ENCODE results near the gene INSM1. TPM values are rescaled to one million over a fixed set of nuclear protein-coding genes. Genes with fewer than 3 reads are reported as not detected.

Gene INSM1
- total RNA-seq, 1 experiment from 2014 or later = 0.07 TPM

DNA sequence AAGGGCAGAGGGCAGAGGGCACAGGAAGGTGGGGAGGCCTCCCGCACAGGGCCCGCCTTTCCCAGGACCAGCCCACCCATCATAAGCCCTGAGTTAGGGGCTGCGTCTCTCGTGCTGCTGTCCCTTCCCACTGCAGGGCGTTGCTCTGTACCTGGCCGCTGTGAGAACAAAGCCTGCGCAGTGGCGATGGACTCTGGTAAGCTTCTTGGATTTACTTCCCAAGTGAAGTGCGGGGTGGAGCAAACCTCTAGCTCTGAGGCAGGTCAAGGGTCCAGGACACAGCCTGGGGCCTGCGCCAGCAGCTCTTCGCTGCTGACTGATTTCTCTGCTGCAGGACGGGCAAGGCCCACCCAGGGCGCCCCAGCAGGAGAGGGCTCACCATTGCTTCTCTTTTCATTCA is 23.9 kb downstream of the INSM1 start (continued):
- TF ChIP-seq, protein P1, sequence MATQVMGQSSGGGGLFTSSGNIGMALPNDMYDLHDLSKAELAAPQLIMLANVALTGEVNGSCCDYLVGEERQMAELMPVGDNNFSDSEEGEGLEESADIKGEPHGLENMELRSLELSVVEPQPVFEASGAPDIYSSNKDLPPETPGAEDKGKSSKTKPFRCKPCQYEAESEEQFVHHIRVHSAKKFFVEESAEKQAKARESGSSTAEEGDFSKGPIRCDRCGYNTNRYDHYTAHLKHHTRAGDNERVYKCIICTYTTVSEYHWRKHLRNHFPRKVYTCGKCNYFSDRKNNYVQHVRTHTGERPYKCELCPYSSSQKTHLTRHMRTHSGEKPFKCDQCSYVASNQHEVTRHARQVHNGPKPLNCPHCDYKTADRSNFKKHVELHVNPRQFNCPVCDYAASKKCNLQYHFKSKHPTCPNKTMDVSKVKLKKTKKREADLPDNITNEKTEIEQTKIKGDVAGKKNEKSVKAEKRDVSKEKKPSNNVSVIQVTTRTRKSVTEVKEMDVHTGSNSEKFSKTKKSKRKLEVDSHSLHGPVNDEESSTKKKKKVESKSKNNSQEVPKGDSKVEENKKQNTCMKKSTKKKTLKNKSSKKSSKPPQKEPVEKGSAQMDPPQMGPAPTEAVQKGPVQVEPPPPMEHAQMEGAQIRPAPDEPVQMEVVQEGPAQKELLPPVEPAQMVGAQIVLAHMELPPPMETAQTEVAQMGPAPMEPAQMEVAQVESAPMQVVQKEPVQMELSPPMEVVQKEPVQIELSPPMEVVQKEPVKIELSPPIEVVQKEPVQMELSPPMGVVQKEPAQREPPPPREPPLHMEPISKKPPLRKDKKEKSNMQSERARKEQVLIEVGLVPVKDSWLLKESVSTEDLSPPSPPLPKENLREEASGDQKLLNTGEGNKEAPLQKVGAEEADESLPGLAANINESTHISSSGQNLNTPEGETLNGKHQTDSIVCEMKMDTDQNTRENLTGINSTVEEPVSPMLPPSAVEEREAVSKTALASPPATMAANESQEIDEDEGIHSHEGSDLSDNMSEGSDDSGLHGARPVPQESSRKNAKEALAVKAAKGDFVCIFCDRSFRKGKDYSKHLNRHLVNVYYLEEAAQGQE (IDR thresholded peaks at IDR 0.05; ENCODE audit: low read depth) = no peak
- TF ChIP-seq YY1 (IDR thresholded peaks at IDR 0.05; ENCODE audit: extremely low read depth, insufficient replicate concordance, low read depth, low read length) (no peak), EZH2 (IDR thresholded peaks at IDR 0.05) (no peak)

- Histone ChIP-seq H3K9ac (ENCODE audit: low read length) (no peak overlapping the region), H2AFZ (ENCODE audit: low read depth, low read length, poor library complexity, severe bottlenecking) (no peak overlapping the region), H3K79me2 (ENCODE audit: insufficient read depth, low read length) (no peaks in the 10 kb centered on the region), H3K36me3 (ENCODE audit: control insufficient read depth in 1 of 2, insufficient read depth in 2 of 2, low read length in 2 of 2) (no peaks in the 10 kb centered on the region), H3K27me3 (ENCODE audit: insufficient read depth, low read length) (no peaks in the 10 kb centered on the region), H3K4me1 (ENCODE audit: control insufficient read depth in 1 of 2, insufficient read depth in 2 of 2, low read length in 2 of 2) (no peaks in the 10 kb centered on the region), H3K9me3 (ENCODE audit: control insufficient read depth in 1 of 2, insufficient read depth in 1 of 2, low read depth in 1 of 2, low read length in 2 of 2) (no peaks in the 10 kb centered on the region), H3K4me2 (ENCODE audit: low read length) (no peak overlapping the region), H3K27ac (ENCODE audit: low read depth, low read length) (no peak overlapping the region), H3K9me2 (ENCODE audit: insufficient read depth) (no peaks in the 10 kb centered on the region), H3K4me3 (replicated peaks in 1 of 2; ENCODE audit: low read depth in 1 of 2, low read length in 2 of 2) (no peak overlapping the region), H4K20me1 (ENCODE audit: insufficient read depth) (no peaks in the 10 kb centered on the region)
- intact Hi-C loops (cut with micrococcal nuclease) = no loop called here
- ATAC-seq (no peak), DNase-seq (ENCODE audit: low read depth, low spot score) (no peak)
- ChIA-PET POLR2A (no interaction called here), RAD21 (ENCODE audit: low non-redundant PET in 1 of 2, low total read pairs in 2 of 2, uncharacterized antibody in 2 of 2, unreplicated experiment in 2 of 2) (no interaction called here), CTCF (no interaction called here)
- BruUV-seq (replicated peaks) = no TSS peak
- no peak for TF ChIP-seq CTCF (IDR thresholded peaks at IDR 0.05 in 2 of 3, conservative IDR thresholded peaks at IDR 0.05 in 1 of 3; ENCODE audit: borderline replicate concordance in 1 of 3, insufficient read depth in 1 of 3, low read depth in 2 of 3, low read length in 2 of 3)
- TF ChIP-seq, protein P2, sequence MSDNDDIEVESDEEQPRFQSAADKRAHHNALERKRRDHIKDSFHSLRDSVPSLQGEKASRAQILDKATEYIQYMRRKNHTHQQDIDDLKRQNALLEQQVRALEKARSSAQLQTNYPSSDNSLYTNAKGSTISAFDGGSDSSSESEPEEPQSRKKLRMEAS (IDR thresholded peaks at IDR 0.05) = no peak
- TF ChIP-seq YY1 (IDR thresholded peaks at IDR 0.05; ENCODE audit: extremely low read depth, insufficient replicate concordance, low read depth, low read length) = no peak
- TF ChIP-seq, protein P1 (IDR thresholded peaks at IDR 0.05; ENCODE audit: low read depth) = no peak
- no peak for TF ChIP-seq ZFX (IDR thresholded peaks at IDR 0.05)
- TF ChIP-seq SRF (IDR thresholded peaks at IDR 0.05; ENCODE audit: low read depth) = no peak
- no peak for TF ChIP-seq POLR2AphosphoS5 (IDR thresholded peaks at IDR 0.05; ENCODE audit: low read depth, low read length)
- no peak for TF ChIP-seq SP1 (IDR thresholded peaks at IDR 0.05; ENCODE audit: low read depth)
- TF ChIP-seq, protein P3, sequence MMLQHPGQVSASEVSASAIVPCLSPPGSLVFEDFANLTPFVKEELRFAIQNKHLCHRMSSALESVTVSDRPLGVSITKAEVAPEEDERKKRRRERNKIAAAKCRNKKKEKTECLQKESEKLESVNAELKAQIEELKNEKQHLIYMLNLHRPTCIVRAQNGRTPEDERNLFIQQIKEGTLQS (IDR thresholded peaks at IDR 0.05) = no peak
- TF ChIP-seq CEBPB (IDR thresholded peaks at IDR 0.05; ENCODE audit: low read depth) = no peak
- TF ChIP-seq SIN3A (IDR thresholded peaks at IDR 0.05; ENCODE audit: low read depth) = no peak
- no peak for TF ChIP-seq TCF7L2 (IDR thresholded peaks at IDR 0.05; ENCODE audit: borderline replicate concordance, extremely low read depth, insufficient read depth, insufficient read length)
These were observed 25.6 kb downstream of the INSM1 start for GRCh38 chr20:20393207-20394120.
